ENCODE measurements around the gene MYO5B.

The MYO5B gene

DNA sequence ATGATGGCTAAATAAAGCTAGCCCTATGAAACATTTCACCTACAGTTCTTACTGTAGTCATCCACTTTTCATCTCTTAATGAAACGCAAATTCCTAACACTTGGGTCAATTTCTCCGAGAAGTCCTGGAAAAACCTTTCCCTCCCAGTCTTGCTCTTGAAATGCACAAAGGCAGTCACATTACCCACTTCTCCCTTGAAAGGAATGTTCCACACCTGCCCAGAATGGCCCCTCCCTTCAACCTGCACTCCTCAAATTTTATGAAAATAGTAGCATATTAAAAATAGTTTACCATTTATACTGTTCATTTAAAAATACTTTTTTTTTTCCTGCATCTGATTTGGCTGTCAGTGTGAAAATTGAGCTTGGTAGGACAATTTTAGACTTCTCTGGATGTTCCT, 316.9 kb downstream of the MYO5B start:
- H4K20me1 ChIP-seq (ENCODE audit: low read depth, low read length) = no peaks in the 10 kb centered on the region
- no peaks in the 10 kb centered on the region for H3K36me3 ChIP-seq (ENCODE audit: low read length)
- H3K79me2 ChIP-seq (ENCODE audit: insufficient read depth, low read length) = no peaks in the 10 kb centered on the region
- H3F3A ChIP-seq (ENCODE audit: insufficient read depth) = no peaks in the 10 kb centered on the region
- H3K27me3 ChIP-seq (ENCODE audit: low read length) = no peaks in the 10 kb centered on the region
- H3K9me2 ChIP-seq (replicated peaks; ENCODE audit: insufficient read depth, low read length) = no peaks in the 10 kb centered on the region
- TF ChIP-seq EZH2phosphoT487 (conservative IDR thresholded peaks at IDR 0.05; ENCODE audit: low read length) = no peak
- TF ChIP-seq, protein P1, sequence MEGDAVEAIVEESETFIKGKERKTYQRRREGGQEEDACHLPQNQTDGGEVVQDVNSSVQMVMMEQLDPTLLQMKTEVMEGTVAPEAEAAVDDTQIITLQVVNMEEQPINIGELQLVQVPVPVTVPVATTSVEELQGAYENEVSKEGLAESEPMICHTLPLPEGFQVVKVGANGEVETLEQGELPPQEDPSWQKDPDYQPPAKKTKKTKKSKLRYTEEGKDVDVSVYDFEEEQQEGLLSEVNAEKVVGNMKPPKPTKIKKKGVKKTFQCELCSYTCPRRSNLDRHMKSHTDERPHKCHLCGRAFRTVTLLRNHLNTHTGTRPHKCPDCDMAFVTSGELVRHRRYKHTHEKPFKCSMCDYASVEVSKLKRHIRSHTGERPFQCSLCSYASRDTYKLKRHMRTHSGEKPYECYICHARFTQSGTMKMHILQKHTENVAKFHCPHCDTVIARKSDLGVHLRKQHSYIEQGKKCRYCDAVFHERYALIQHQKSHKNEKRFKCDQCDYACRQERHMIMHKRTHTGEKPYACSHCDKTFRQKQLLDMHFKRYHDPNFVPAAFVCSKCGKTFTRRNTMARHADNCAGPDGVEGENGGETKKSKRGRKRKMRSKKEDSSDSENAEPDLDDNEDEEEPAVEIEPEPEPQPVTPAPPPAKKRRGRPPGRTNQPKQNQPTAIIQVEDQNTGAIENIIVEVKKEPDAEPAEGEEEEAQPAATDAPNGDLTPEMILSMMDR (IDR thresholded peaks at IDR 0.05; ENCODE audit: insufficient read depth, low read length, poor library complexity, severe bottlenecking) = no peak
- no peak overlapping the region for H3K4me3 ChIP-seq (ENCODE audit: insufficient read depth, low read length, poor library complexity, severe bottlenecking)
- no peak overlapping the region for H2AFZ ChIP-seq (ENCODE audit: low read depth, low read length, severe bottlenecking)
- H3K9ac ChIP-seq (ENCODE audit: low read length) = no peak overlapping the region
- no peak overlapping the region for H3K27ac ChIP-seq (ENCODE audit: low read depth, low read length)
- H3K4me2 ChIP-seq (ENCODE audit: low read depth, low read length, poor library complexity, severe bottlenecking) = no peak overlapping the region
- no peaks in the 10 kb centered on the region for H3K9me3 ChIP-seq (ENCODE audit: insufficient read depth, low read length)

DNA sequence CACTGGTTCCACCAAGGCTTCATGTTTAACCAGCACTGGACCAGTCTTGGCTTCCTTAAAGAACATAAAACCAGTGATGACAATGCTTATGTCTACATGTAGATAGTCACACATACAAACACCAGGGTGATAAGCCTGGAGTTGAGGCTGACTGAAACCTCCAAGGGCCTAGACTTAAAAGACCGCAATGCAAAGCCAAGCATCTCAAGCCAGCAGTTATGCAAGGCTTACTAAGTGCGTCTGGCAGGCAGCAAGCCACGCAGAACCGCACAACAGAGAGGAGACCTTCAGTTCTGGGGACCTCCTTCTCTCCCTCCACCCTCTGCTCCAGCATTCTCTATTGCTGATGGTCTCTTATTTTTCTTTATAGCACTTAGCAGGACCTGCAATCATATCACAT, 318.4 kb downstream of the MYO5B start:
- Histone ChIP-seq H3K9ac (ENCODE audit: low read length) (no peak overlapping the region), H3K4me3 (ENCODE audit: insufficient read depth, low read length, poor library complexity, severe bottlenecking) (no peak overlapping the region), H4K20me1 (ENCODE audit: low read depth, low read length) (no peaks in the 10 kb centered on the region), H3F3A (ENCODE audit: insufficient read depth) (no peaks in the 10 kb centered on the region), H3K9me2 (replicated peaks; ENCODE audit: insufficient read depth, low read length) (no peaks in the 10 kb centered on the region), H3K27ac (ENCODE audit: low read depth, low read length) (no peak overlapping the region), H2AFZ (ENCODE audit: low read depth, low read length, severe bottlenecking) (no peak overlapping the region), H3K9me3 (ENCODE audit: insufficient read depth, low read length) (no peaks in the 10 kb centered on the region), H3K27me3 (ENCODE audit: low read length) (no peaks in the 10 kb centered on the region), H3K79me2 (ENCODE audit: insufficient read depth, low read length) (no peaks in the 10 kb centered on the region), H3K36me3 (ENCODE audit: low read length) (no peaks in the 10 kb centered on the region), H3K4me2 (ENCODE audit: low read depth, low read length, poor library complexity, severe bottlenecking) (no peak overlapping the region)
- TF ChIP-seq EZH2phosphoT487 (conservative IDR thresholded peaks at IDR 0.05; ENCODE audit: low read length) = no peak
- TF ChIP-seq, protein P1 (IDR thresholded peaks at IDR 0.05; ENCODE audit: insufficient read depth, low read length, poor library complexity, severe bottlenecking) = no peak

DNA sequence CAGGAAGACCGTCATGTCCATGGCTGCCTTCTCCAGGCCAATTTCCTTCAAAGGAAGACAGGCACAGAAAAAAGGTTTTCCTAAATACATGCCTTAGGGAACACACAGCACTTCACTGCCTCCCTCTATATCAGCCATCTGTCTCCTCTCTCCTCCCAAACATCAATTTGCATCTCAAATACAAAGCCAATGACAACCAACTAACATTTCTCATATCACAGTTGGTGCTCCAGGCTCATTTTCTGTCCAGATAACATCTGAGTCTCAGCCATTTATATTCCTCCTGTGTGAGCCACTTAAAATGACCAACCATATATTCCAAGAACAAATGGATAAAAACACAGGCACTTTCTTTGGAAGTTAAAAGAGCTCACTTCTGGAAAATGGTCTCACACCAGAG, 319.2 kb downstream of the MYO5B start:
- Histone ChIP-seq H3K4me2 (ENCODE audit: low read depth, low read length, poor library complexity, severe bottlenecking) (no peak overlapping the region), H2AFZ (ENCODE audit: low read depth, low read length, severe bottlenecking) (no peak overlapping the region), H3K9me3 (ENCODE audit: insufficient read depth, low read length) (no peaks in the 10 kb centered on the region), H3K9me2 (replicated peaks; ENCODE audit: insufficient read depth, low read length) (no peaks in the 10 kb centered on the region), H3K36me3 (ENCODE audit: low read length) (no peaks in the 10 kb centered on the region), H3F3A (ENCODE audit: insufficient read depth) (no peaks in the 10 kb centered on the region), H4K20me1 (ENCODE audit: low read depth, low read length) (no peaks in the 10 kb centered on the region), H3K9ac (ENCODE audit: low read length) (no peak overlapping the region), H3K27me3 (ENCODE audit: low read length) (no peaks in the 10 kb centered on the region), H3K27ac (ENCODE audit: low read depth, low read length) (no peak overlapping the region), H3K4me3 (ENCODE audit: insufficient read depth, low read length, poor library complexity, severe bottlenecking) (no peak overlapping the region), H3K79me2 (ENCODE audit: insufficient read depth, low read length) (no peaks in the 10 kb centered on the region)
- no peak for TF ChIP-seq EZH2phosphoT487 (conservative IDR thresholded peaks at IDR 0.05; ENCODE audit: low read length)
- TF ChIP-seq, protein P1 (IDR thresholded peaks at IDR 0.05; ENCODE audit: insufficient read depth, low read length, poor library complexity, severe bottlenecking) = no peak
